Breast epithelium (tissue), 4 donors: ENCODE measurements around the gene MKI67. TPM values are rescaled to one million over a fixed set of nuclear protein-coding genes. Genes with fewer than 3 reads are reported as not detected.

Experiments
- DNase-seq, 2 donors: peaks; one replicate each; pipeline ENCODE4 v3.0.0-alpha.2; 2019; ENCODE audit warnings: low spot score in 2 of 2
- H3K27ac ChIP-seq, 2 donors: fragments of 200-600 bp; sonication (generic) in 1 of 2; one replicate each; pipeline ENCODE4 v1.5.1; 2016 to 2019; ENCODE audit warnings: mild to moderate bottlenecking in 1 of 2
- H3K27me3 ChIP-seq, 2 donors: fragments of 200-600 bp; sonication (generic) in 1 of 2; one replicate each; pipeline versions ENCODE4 v1.5.1 to v1.6.0; 2017 to 2019; ENCODE audit warnings: control low read depth in 1 of 2, mild to moderate bottlenecking in 1 of 2
- H3K36me3 ChIP-seq: fragments of 200-600 bp; one replicate; pipeline ENCODE4 v1.5.1; 2019
- H3K4me1 ChIP-seq, 2 donors: fragments of 200-600 bp; sonication (generic); one replicate each; pipeline ENCODE4 v1.5.1; 2016 to 2019; ENCODE audit warnings: control low read depth in 1 of 2
- H3K4me3 ChIP-seq, 3 donors: fragments of 200-600 bp; sonication (generic); 1 replicate in 2 of 3; 2 replicates in 1 of 3; pipeline ENCODE4 v1.5.1; 2016 to 2019; ENCODE audit warnings: mild to moderate bottlenecking in 3 of 3, moderate library complexity in 2 of 3
- H3K9me3 ChIP-seq, 2 donors: fragments of 200-600 bp; sonication (generic) in 1 of 2; one replicate each; pipeline ENCODE4 v1.5.1; 2016 to 2019; ENCODE audit warnings: control low read depth in 1 of 2
- CTCF ChIP-seq, 3 donors: fragments of 450-650 bp; IDR thresholded peaks; one replicate each; pipeline ENCODE4 v1.5.1; 2016 to 2017; ENCODE audit warnings: antibody characterized with exemption in 3 of 3, mild to moderate bottlenecking in 3 of 3, moderate library complexity in 3 of 3
- POLR2A ChIP-seq: fragments of 450-650 bp; IDR thresholded peaks from one replicate; pipeline ENCODE4 v1.6.1; 2016; ENCODE audit warnings: antibody characterized with exemption, mild to moderate bottlenecking, moderate library complexity
- POLR2AphosphoS5 ChIP-seq, 3 donors: sonication (generic); formaldehyde crosslinking; IDR thresholded peaks; one replicate each; pipeline ENCODE4 v1.6.1; 2017; ENCODE audit warnings: antibody characterized with exemption in 3 of 3
- intact Hi-C: fragments of 100-400 bp; cut with DNase I; formaldehyde crosslinking; loops from one replicate; pipeline ENCODE4 v1.15.1; 2023; ENCODE audit warnings: low total_unique reads
- total RNA-seq, 3 donors: library from RNA; depleted of rRNA; stranded (reverse); fragments of >200 nt; gene quantifications; one replicate each; pipeline ENCODE4 v1.1.0, GENCODE V29; 2016

Gene MKI67
- total RNA-seq, 3 donors from 2014 or later, result 0.29 to 6.4 (median 0.33) TPM

DNA sequence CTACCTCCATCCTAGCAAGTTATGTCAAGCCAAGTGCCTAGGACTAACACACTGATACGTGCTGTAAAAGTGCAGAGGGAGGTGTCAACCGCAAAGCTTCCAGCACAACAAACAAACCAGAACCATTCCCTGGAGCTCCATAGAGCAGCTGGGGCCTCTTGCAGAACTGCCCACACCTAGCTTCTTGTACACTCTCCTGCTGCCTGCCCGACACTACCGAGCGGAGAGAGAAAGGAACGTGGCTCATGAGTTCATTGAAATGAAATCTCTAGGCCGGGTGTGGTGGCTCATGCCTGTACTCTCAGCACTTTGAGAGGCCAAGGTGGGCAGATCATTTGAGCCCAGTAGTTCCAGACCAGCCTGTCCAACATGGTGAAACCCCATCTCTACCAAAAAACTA lies 73.5 kb downstream of the MKI67 start:
- H3K27ac ChIP-seq, result peak overlapping the region in 1 of 2 donors; percentile 7
- no peak for DNase-seq
- no peaks in the 10 kb centered on the region for H3K36me3 ChIP-seq
- H3K4me1 ChIP-seq, result peaks cover 8% of the 10 kb centered on the region in 2 donors
- H3K9me3 ChIP-seq, result no peaks in the 10 kb centered on the region
- H3K4me3 ChIP-seq, result no peak overlapping the region
- intact Hi-C loops, result no loop called here
- no peaks in the 10 kb centered on the region for H3K27me3 ChIP-seq
- no peak for TF ChIP-seq POLR2A
- TF ChIP-seq CTCF (IDR thresholded peaks at IDR 0.05), result no peak
- TF ChIP-seq POLR2AphosphoS5 (IDR thresholded peaks at IDR 0.05), result no peak

GRCh38 chr10:128051548-128051947 lies 74.7 kb downstream of the MKI67 start:
- no peak for DNase-seq
- H3K27ac ChIP-seq, result peak overlapping the region; percentile 5 to 80
- H3K36me3 ChIP-seq, result no peaks in the 10 kb centered on the region
- no peaks in the 10 kb centered on the region for H3K27me3 ChIP-seq
- no peaks in the 10 kb centered on the region for H3K9me3 ChIP-seq
- H3K4me3 ChIP-seq, result no peak overlapping the region
- no peak for TF ChIP-seq POLR2A
- intact Hi-C loops, result no loop called here
- peaks cover 4 to 8% of the 10 kb centered on the region in 2 donors for H3K4me1 ChIP-seq

GRCh38 chr10:128050936-128051335 lies 75.3 kb downstream of the MKI67 start:
- TF ChIP-seq POLR2A, result no peak
- TF ChIP-seq POLR2AphosphoS5 (IDR thresholded peaks at IDR 0.05), result peak in 1 of 3 donors; percentile 40
- intact Hi-C loops, result no loop called here
- no peak overlapping the region for H3K4me3 ChIP-seq
- H3K27ac ChIP-seq, result peak overlapping the region; percentile 50 to 92
- H3K4me1 ChIP-seq, result peaks cover 0 to 8% of the 10 kb centered on the region in 2 donors
- no peak for DNase-seq
- H3K36me3 ChIP-seq, result no peaks in the 10 kb centered on the region
- H3K9me3 ChIP-seq, result no peaks in the 10 kb centered on the region
- no peaks in the 10 kb centered on the region for H3K27me3 ChIP-seq

GRCh38 chr10:128050121-128050516 lies 76.1 kb downstream of the MKI67 start:
- H3K27me3 ChIP-seq, result no peaks in the 10 kb centered on the region
- no peaks in the 10 kb centered on the region for H3K36me3 ChIP-seq
- H3K4me1 ChIP-seq, result peaks cover 0 to 8% of the 10 kb centered on the region in 2 donors
- intact Hi-C loops, result no loop called here
- DNase-seq, result peak in 1 of 2 donors; percentile 9
- no peak for TF ChIP-seq POLR2AphosphoS5 (IDR thresholded peaks at IDR 0.05)
- no peaks in the 10 kb centered on the region for H3K9me3 ChIP-seq
- H3K4me3 ChIP-seq, result peak overlapping the region in 1 of 3 donors; percentile 57
- peak overlapping the region in 1 of 2 donors; percentile 92 for H3K27ac ChIP-seq

DNA sequence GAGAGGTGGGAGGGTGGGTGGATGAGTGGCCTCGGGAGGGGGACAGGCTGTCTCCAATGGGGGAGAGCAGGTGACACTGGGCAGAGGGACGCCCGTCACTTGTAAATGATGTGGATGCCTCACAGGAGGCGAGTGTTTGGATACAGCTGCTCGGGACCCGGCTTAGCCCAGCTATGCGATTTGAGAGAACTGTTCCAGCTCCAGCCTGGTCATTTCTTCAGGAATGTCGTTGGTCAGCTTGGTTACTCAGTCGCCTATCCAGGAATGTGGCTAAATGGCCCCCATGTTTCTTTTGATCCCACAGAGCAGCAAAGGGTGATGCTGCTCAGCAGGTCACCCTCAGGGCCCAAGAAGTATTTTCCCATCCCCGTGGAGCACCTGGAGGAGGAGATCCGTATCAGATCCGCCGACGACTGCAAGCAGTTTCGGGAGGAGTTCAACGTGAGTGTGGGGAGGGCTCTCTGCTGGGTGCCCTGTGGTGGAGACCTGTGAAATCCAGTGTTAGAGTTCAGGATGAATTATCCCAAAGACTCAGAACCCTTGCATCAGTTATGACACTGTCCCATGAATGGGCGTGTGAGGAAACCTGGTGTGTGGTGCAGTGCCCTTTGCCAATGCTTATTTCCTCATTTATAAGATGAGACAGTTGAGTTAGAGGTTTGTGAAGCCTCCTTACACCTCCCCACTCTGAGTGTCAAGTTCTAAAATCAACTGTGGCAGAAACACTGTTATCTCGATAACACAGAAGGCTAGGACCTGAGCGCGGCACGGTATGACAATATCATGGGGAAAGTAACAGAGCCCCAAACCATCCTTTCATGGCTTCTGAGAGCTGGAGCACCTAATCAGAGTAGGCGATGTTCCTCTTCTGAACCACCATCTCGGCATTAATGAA lies 76.8 kb downstream of the MKI67 start:
- Histone ChIP-seq H3K27me3 (no peaks in the 10 kb centered on the region), H3K36me3 (no peaks in the 10 kb centered on the region), H3K4me1 (peaks cover 0 to 8% of the 10 kb centered on the region in 2 donors), H3K27ac (peak overlapping the region; percentile 92), H3K9me3 (no peaks in the 10 kb centered on the region), H3K4me3 (peak overlapping the region; percentile 33 to 57 (median 47))
- TF ChIP-seq POLR2AphosphoS5 (IDR thresholded peaks at IDR 0.05) (no peak), CTCF (IDR thresholded peaks at IDR 0.05) (no peak), POLR2A (no peak)
- intact Hi-C loops, result no loop called here
- no peak for DNase-seq

DNA sequence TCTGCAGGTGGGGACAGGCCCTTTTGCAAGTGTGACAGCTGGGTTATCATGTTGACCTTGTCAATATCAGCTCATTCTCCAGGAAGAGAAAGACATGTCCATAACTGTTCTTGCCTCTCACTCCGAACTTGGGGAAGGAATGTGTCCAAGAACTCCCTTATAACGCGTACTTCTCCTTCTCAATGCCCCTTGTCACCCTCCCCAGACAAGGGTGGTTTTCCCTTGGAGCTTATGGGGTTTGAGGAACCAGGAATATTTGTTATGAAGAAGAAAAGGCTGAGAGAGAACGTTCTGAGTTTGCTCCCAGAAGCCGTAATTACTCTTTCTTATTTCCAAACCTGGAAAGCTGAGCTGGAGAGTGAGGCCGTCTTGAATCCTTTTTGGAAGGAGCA lies 77.4 kb downstream of the MKI67 start:
- Histone ChIP-seq H3K27ac (peak overlapping the region; percentile 92), H3K36me3 (no peaks in the 10 kb centered on the region), H3K9me3 (no peaks in the 10 kb centered on the region), H3K4me3 (peak overlapping the region; percentile 33 to 57 (median 47)), H3K27me3 (no peaks in the 10 kb centered on the region), H3K4me1 (peaks cover 0 to 8% of the 10 kb centered on the region in 2 donors)
- intact Hi-C loops, result no loop called here
- DNase-seq, result no peak
- TF ChIP-seq CTCF (IDR thresholded peaks at IDR 0.05) (no peak), POLR2AphosphoS5 (IDR thresholded peaks at IDR 0.05) (no peak), POLR2A (no peak)
